ENCODE measurements around the gene UBASH3B.
A peak's percentile ranks its signal among the peaks of the same experiment; 100 is the strongest.

The UBASH3B gene

GRCh38 chr11:122715548-122716440, 60.3 kb downstream of the UBASH3B start:
- no peak for TF ChIP-seq CTCF (IDR thresholded peaks at IDR 0.05; ENCODE audit: extremely low read depth, insufficient read depth, missing control alignments)
- DNase-seq (ENCODE audit: low spot score) = no peak
- in situ Hi-C loops (cut with MboI; ENCODE audit: low pct_unique_long_range_greater_than_20kb, low sequenced_read_pairs, unreplicated experiment) = no loop called here

- DNase-seq (ENCODE audit: low spot score) = peak; percentile 60
- in situ Hi-C loops (cut with MboI; ENCODE audit: low pct_unique_long_range_greater_than_20kb, low sequenced_read_pairs, unreplicated experiment) = no loop called here
- no peak for TF ChIP-seq CTCF (IDR thresholded peaks at IDR 0.05; ENCODE audit: extremely low read depth, insufficient read depth, missing control alignments)
Observed at GRCh38 chr11:122717264-122717867, 61.8 kb downstream of the UBASH3B start.

- no peak for TF ChIP-seq CTCF (IDR thresholded peaks at IDR 0.05; ENCODE audit: extremely low read depth, insufficient read depth, missing control alignments)
- DNase-seq (ENCODE audit: low spot score) = no peak
- in situ Hi-C loops (cut with MboI; ENCODE audit: low pct_unique_long_range_greater_than_20kb, low sequenced_read_pairs, unreplicated experiment) = no loop called here
Observed at GRCh38 chr11:122720107-122720881, 64.8 kb downstream of the UBASH3B start.

GRCh38 chr11:122721201-122721963, 65.9 kb downstream of the UBASH3B start:
- TF ChIP-seq CTCF (IDR thresholded peaks at IDR 0.05; ENCODE audit: extremely low read depth, insufficient read depth, missing control alignments) = no peak
- in situ Hi-C loops (cut with MboI; ENCODE audit: low pct_unique_long_range_greater_than_20kb, low sequenced_read_pairs, unreplicated experiment) = no loop called here
- DNase-seq (ENCODE audit: low spot score) = no peak

GRCh38 chr11:122721964-122722266, 66.4 kb downstream of the UBASH3B start:
- DNase-seq (ENCODE audit: low spot score) = no peak
- no peak for TF ChIP-seq CTCF (IDR thresholded peaks at IDR 0.05; ENCODE audit: extremely low read depth, insufficient read depth, missing control alignments)
- in situ Hi-C loops (cut with MboI; ENCODE audit: low pct_unique_long_range_greater_than_20kb, low sequenced_read_pairs, unreplicated experiment) = no loop called here

GRCh38 chr11:122723106-122723505, 67.6 kb downstream of the UBASH3B start:
- TF ChIP-seq CTCF (IDR thresholded peaks at IDR 0.05; ENCODE audit: extremely low read depth, insufficient read depth, missing control alignments) = no peak
- in situ Hi-C loops (cut with MboI; ENCODE audit: low pct_unique_long_range_greater_than_20kb, low sequenced_read_pairs, unreplicated experiment) = no loop called here
- DNase-seq (ENCODE audit: low spot score) = no peak
